C4-2B (cell line): ENCODE results near the gene EPC1.

Source experiments
- H3K27ac ChIP-seq: fragments of 450-650 bp; 2 replicates; pipeline ENCODE4 v1.5.1; 2017
- CTCF ChIP-seq: fragments of 450-650 bp; conservative IDR thresholded peaks from 2 replicates; pipeline ENCODE4 v1.5.1; 2017; ENCODE audit warnings: mild to moderate bottlenecking
- ZFX ChIP-seq: fragments of 450-650 bp; IDR thresholded peaks from 2 replicates; pipeline ENCODE4 v1.6.1; 2017

The EPC1 gene

GRCh38 chr10:32375631-32376030, 28.7 kb upstream of the EPC1 start:
- TF ChIP-seq CTCF (no peak), ZFX (no peak)
- no peak overlapping the region for H3K27ac ChIP-seq

GRCh38 chr10:32374605-32375004, 27.6 kb upstream of the EPC1 start:
- no peak for TF ChIP-seq ZFX
- TF ChIP-seq CTCF = no peak
- no peak overlapping the region for H3K27ac ChIP-seq

GRCh38 chr10:32373496-32373895, 26.5 kb upstream of the EPC1 start:
- no peak overlapping the region for H3K27ac ChIP-seq
- TF ChIP-seq CTCF (no peak), ZFX (no peak)

GRCh38 chr10:32373031-32373430, 26.1 kb upstream of the EPC1 start:
- TF ChIP-seq CTCF (no peak), ZFX (no peak)

GRCh38 chr10:32372000-32372875, 25.3 kb upstream of the EPC1 start:
- no peak overlapping the region for H3K27ac ChIP-seq
- TF ChIP-seq CTCF (no peak), ZFX (no peak)

More at GRCh38 chr10:32373031-32373430, 26.1 kb upstream of the EPC1 start:
- H3K27ac ChIP-seq = no peak overlapping the region

GRCh38 chr10:32371101-32371500, 24.1 kb upstream of the EPC1 start:
- H3K27ac ChIP-seq = no peak overlapping the region
- TF ChIP-seq CTCF (no peak), ZFX (no peak)

- TF ChIP-seq CTCF = peak; percentile 92
- no peak for TF ChIP-seq ZFX
Measured at GRCh38 chr10:32367793-32368453, 21.0 kb upstream of the EPC1 start.

More at GRCh38 chr10:32367793-32368453, 21.0 kb upstream of the EPC1 start:
- no peak overlapping the region for H3K27ac ChIP-seq
